ENCODE results near the gene LARGE1.

GRCh38 chr22:33781411-33781810, 138.9 kb downstream of the LARGE1 start:
- TF ChIP-seq EZH2 (IDR thresholded peaks at IDR 0.05; ENCODE audit: insufficient read depth, poor library complexity, severe bottlenecking) (no peak), EZH2phosphoT487 (IDR thresholded peaks at IDR 0.05; ENCODE audit: insufficient read depth, low read depth) (no peak)

Measured in GM23248 (cell line).